Esophagus mucosa (tissue), 1 donor: ENCODE measurements around the gene ZNF862. TPM values are rescaled to one million over a fixed set of nuclear protein-coding genes. Genes with fewer than 3 reads are reported as not detected.

Experiments used
- ATAC-seq: fragments of 200-7000 bp; cut with Tn5 transposase; one replicate; pipeline ENCODE4 v1.9.1; 2020
- total RNA-seq: library from RNA; stranded (reverse); gene quantifications from one replicate; pipeline ENCODE4 v1.2.4, GENCODE V29; 2023
- donor health status: DM: yes; HTN: yes; CAD: no.

The ZNF862 gene
- total RNA-seq, 1 donor from 2014 or later: 7.3 TPM

GRCh38 chr7:149846436-149847046 lies 8.4 kb downstream of the ZNF862 start:
- no peak for ATAC-seq

- no peak for ATAC-seq
These were observed 11.0 kb downstream of the ZNF862 start for GRCh38 chr7:149849174-149849573.

DNA sequence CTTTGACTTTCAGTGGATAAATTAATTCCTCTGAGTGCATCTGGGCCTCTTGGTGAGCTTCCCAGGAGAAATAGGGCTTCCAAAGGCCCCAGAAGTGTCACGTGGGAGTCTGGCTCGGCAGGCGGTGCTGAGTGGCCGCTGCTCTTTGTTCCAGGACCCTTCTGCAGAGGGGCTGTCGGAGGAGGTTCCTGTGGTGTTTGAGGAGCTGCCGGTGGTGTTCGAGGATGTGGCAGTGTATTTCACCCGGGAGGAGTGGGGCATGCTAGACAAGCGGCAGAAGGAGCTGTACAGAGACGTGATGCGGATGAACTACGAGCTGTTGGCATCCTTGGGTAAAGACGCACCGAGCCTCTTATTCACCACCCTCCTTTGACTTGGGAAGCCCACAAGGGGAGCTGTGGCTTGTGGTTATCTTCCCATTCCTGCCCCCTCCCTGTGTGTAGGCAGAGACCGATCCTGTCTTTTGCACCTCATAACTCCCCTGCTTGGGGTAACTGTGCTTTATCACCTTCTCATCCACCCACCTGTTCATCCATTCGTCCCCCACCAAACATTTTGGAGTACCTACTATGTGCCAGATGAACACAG lies 11.9 kb downstream of the ZNF862 start:
- no peak for ATAC-seq

DNA sequence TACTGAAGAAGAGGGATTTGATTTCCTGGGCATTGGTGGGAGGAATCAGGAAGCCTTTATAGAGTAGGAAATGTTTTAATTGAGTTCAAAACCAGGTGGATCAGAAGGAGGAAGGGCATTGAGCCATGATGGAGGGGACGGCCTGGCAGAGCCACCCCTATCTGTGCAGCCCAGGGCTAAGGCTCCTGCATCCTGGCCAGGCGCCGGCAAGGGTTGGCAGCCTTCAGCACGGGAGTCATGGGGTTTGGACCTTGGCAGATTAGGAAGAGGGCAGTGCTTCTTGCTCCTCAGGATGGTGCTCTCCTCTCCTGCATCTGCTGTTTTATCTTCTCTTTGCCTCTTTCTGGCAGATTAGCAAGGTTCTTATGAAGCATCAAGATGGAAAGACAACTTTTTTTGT lies 12.5 kb downstream of the ZNF862 start:
- ATAC-seq: no peak

DNA sequence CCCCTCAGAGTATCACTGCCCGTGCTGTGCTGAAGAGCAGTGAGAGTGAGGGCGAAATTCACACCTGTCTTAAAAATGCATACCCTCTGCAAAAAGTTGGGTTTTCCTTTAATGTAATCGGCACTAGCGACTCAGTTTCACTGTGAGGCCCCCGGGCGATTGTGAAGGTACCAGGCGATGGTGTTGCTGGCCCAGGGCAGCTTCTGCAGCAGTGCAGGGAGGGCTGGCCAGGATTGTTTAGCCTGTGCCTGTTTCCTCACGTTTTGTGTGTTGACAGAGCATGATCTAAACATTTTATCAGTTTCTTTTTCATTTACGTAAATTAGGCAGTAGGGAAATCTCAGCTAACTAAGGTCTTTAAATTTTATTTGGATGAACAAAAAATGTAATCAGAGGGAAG lies 13.3 kb downstream of the ZNF862 start:
- ATAC-seq: no peak

- no peak for ATAC-seq
These were observed 15.0 kb downstream of the ZNF862 start for GRCh38 chr7:149853157-149853556.

- peak; percentile 60 for ATAC-seq
These were observed 16.6 kb downstream of the ZNF862 start for GRCh38 chr7:149854611-149855360.

- ATAC-seq: no peak
These were observed 17.5 kb downstream of the ZNF862 start for GRCh38 chr7:149855361-149856305.

GRCh38 chr7:149856583-149856982 lies 18.4 kb downstream of the ZNF862 start:
- ATAC-seq: no peak

DNA sequence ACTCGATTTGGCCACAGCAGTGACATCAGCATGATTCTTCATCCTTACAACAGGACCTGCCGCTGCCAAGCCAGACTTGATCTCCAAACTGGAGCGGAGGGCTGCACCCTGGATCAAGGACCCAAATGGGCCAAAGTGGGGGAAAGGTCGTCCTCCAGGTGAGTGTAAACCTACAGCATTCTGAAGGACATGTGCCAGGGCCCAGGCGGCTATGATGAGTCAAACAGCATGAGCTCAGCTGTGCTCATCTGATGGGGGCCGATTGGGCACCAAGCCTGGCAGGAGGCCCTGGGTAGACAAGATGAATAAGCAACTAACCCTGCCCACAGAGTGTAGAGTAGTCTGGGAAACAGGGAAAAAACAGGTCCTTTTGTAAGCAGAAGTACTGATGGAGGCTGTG lies 21.2 kb downstream of the ZNF862 start:
- ATAC-seq: no peak

GRCh38 chr7:149859876-149860275 lies 21.7 kb downstream of the ZNF862 start:
- ATAC-seq: no peak

- ATAC-seq: no peak
These were observed 22.9 kb downstream of the ZNF862 start for GRCh38 chr7:149860821-149861727.

DNA sequence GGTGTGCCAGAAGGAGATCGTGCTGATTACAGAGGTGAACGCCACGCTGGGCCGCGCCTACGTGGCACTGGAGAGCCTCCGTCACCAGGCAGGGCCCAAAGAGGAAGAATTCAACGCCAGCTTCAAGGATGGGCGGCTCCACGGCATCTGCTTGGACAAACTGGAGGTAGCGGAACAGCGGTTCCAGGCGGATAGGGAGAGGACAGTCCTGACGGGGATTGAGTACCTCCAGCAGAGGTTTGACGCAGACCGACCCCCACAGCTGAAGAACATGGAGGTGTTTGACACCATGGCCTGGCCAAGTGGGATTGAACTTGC lies 23.5 kb downstream of the ZNF862 start:
- no peak for ATAC-seq

- no peak for ATAC-seq
These were observed 24.0 kb downstream of the ZNF862 start for GRCh38 chr7:149862156-149862555.

- ATAC-seq: no peak
These were observed 25.3 kb downstream of the ZNF862 start for GRCh38 chr7:149863500-149863899.

GRCh38 chr7:149864023-149864422 lies 25.8 kb downstream of the ZNF862 start:
- ATAC-seq: no peak

GRCh38 chr7:149864751-149865150 lies 26.6 kb downstream of the ZNF862 start:
- no peak for ATAC-seq

- no peak for ATAC-seq
These were observed 27.3 kb downstream of the ZNF862 start for GRCh38 chr7:149865437-149865836.

DNA sequence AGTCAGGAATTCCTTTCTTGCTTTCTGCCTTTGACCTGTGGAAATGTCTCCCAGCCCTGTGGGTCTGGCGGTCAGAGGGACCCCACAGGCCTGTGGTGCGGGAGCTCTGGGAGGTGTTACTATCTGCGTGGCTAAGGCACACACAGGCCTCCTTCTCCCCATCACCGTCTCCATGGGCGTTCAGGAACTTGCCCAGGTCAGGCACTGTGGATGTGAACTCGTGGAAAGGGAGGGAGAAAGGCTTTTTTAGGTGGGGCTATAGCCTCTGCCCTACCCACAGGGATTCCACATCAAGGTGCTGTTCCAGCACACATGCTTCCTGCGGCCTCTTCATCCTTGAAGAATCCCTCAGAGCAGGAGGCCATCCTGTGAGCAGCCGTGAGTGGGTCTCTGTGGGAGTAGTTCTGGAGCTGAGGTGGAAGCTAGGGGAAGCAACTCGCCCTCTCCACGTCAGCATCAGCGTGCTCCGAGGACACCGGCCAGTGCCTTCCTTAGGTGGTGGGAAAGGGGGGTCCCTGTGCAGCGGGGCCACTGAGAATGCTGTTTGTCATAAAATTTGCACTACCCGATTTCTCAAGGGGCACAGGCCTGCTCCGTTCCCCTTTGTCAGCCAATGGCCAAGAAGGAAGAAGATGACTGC lies 28.1 kb downstream of the ZNF862 start:
- ATAC-seq: no peak

- ATAC-seq: no peak
These were observed 28.7 kb downstream of the ZNF862 start for GRCh38 chr7:149866779-149867447.
